ENCODE measurements around the gene KRTCAP2.

- TF ChIP-seq POLR2A (IDR thresholded peaks at IDR 0.05) (no peak), POLR2AphosphoS5 (IDR thresholded peaks at IDR 0.05) (no peak), CTCF (IDR thresholded peaks at IDR 0.05) (no peak), EP300 (IDR thresholded peaks at IDR 0.05) (no peak)
Observed at GRCh38 chr1:155120253-155120652, 52.9 kb downstream of the KRTCAP2 start.
